Kasumi-1 (cell line): ENCODE data around the gene PLA2G2F.

ENCODE experiments used
- DNase-seq, 2 experiments: peaks; one replicate each; lab custom pipeline; 2025; lab: John Stamatoyannopoulos, UW

The PLA2G2F gene

DNA sequence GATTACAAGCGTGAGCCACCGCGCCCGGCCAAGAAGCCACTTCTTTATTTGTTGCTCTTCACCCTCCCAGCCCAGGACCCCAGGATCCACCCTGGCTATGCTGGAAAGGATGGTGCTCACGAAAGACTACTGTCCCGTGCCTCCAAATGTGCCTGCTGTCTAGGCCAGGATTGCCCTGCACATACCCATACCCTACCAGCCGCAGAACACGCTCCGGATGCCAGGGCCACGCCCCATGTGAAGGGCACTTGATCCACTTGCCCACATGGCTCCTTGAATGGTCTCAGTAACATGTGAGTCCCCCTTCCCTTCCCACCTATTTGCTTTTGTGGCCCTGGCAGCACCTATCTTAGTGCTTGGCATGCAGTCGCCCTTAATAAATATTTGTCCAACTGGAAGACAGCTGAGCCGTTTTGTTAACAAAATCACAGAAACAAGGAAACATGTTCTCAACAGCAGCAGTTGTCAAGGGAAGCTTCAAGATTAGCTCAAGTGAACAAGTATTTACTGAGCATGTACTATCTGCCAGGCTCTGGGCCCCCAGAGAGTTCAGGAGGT, 33.0 kb downstream of the PLA2G2F start:
- DNase-seq = no peak

- DNase-seq = peak; percentile 76 to 82
Observed at GRCh38 chr1:20174937-20175666, 36.0 kb downstream of the PLA2G2F start.

DNA sequence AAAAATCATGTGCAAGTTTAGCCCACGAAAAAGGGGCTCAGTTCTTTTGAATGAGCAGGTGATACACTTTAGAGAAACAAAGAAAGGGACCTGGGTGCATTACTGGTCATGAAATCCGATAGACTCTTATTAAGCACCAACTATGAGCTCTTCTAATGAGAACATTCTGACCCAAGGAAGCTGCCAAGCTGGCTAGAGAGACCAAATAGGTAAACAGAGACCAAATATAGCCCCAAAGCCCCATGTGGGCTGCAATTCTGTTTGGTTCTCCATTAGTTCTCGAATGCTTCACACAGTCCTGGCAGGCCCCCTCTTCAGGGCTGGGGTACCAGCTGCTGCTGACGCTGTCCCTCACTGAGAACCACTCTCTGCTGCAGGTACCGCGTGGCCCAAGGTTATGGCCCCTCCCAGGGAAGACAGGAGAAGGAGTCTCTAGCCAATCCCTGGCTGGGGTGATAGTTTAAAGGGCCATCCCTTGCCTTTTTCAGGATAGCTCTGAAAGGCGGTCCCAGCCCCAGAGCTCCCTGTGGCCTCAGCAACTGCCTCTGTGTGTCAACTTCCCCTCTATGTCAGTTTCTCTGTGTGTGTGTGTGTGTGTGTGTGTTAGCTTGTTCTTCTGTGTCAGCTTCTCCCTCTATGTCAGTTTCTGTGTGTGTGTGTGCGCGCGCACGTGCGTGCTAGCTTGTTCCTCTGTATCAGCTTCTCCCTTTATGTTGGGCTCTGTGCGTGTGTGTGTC, 39.7 kb downstream of the PLA2G2F start:
- DNase-seq = peak; percentile 75 to 78

GRCh38 chr1:20179371-20180128, 40.4 kb downstream of the PLA2G2F start:
- DNase-seq = no peak

DNA sequence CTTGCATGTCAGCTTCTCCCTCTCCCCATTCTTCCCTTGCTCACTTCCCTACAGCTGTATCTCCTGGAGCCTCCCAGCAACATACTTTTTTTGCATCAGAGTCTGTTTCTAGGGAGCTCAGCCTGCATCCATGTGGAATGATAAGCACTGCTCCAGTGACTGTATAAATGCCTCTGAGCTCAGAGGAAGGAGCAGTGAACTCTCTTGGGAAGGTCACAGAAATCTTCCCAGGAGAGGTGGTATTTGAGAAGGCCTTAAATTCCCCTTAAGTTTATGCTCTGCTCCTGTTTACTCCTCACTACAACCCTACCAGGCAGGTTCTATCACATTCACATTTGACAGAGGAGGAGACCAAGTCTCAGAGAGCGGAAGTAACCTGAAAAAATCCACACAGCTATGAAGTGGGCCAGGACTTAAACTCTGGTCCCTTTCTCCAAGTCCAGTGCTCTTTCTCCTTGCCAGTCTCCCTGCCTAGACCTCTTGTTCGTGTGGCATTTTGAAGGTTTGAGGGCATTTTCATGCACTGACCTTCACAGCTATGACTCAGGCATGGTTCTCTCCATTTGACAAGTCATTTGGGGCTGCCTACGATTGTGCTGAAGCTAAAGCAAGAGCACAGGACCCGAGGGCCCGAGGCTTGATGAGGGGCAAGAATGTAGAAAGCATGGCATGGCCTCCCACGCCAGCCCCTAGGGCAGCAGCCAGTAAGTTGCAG, 41.2 kb downstream of the PLA2G2F start:
- no peak for DNase-seq

DNA sequence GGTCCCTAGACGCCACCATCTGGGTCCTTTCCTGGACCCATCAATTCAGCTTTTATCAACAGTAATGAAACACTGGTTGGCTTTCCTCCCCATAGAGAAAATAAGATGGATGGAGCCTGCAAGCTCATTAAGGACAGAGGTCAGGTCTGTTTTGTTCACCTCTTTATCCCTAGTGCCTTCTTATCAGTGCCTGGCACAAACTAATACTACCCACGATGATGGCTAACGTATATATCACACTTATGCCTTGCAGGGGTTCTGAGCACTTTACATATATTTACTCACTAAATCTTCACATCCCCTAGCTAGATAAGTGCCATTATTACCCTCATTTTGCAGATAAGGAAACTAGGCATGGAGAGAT, 41.7 kb downstream of the PLA2G2F start:
- no peak for DNase-seq

DNA sequence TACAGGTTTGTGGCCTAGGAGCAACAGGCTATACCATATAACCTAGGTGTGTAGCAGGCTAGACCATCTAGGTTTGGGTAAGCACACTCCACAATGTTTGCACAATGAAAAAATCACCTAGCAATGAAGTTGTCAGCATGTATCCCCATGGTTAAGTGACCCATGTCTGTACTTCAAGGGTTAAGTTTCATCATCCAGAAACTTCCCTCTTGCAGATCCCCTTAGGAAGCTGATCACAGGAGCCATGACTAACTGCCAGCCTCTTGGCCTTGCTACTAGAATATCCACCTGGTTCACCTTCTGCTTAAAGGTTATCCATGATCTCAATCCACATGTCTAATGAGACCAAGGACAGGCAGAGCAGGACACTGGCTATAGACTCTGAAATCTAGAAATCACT, 43.3 kb downstream of the PLA2G2F start:
- no peak for DNase-seq

- no peak for DNase-seq
Observed at GRCh38 chr1:20183035-20183434, 43.9 kb downstream of the PLA2G2F start.

- no peak for DNase-seq
Observed at GRCh38 chr1:20183616-20184271, 44.6 kb downstream of the PLA2G2F start.

DNA sequence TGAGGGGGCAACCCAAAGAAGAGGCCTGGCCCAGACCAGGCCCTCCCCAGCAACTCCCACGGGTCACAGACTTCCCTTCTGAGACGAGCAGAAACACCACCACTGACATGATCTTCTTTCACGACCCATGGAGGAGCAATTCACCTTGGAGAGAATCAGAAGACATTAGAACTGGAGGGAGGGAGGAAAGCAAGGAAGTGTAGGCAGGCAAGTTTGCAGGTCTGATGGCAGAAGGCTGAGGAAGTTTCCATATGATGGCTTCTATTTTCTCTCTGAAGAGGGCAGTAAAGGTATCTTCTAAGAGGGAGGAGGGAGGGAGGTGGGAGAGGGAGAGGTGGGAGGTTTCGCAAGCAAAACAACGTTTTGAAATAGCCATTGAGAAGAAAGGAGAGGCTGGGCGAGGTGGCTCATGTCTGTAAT, 45.4 kb downstream of the PLA2G2F start:
- no peak for DNase-seq

DNA sequence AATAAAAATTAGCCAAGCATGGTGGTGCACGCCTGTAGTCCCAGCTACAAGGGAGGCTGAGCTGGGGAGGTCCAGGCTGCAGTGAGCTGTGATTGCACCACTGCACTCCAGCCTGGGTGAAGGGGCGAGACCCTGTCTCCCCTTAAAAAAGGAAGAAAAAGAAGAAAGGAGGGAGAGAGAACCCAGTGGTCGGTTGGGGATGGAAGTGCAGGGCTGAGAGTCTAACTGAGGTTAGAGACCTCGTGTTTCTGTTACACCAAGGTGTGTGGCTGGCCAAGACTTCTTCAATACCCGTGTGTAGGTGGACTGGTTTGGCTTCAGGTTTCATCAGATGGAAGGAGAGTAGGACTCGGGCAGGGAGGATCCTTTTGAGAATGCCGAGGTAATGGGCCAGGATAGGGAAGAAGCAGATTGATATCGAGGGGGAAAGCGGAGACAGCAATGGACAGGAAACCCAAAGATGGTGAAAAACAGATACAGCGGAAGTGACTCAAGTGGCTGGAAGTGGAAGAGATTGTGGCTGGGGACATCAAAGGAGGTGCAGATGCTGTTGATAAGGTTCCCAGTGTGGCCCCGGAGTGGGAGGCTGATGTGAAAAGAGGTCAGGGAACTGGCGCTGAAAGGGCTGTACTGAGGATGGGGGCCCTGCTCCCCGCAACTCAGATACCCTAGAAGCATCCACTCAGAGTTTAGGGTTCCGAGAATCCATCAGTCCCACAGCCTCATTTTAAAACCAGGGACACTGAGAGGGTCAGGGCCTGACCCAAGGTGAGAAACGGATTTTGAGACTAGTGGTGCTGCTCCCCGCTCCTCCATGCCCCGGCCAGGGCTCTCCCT, 46.1 kb downstream of the PLA2G2F start:
- DNase-seq = peak; percentile 71 to 79

DNA sequence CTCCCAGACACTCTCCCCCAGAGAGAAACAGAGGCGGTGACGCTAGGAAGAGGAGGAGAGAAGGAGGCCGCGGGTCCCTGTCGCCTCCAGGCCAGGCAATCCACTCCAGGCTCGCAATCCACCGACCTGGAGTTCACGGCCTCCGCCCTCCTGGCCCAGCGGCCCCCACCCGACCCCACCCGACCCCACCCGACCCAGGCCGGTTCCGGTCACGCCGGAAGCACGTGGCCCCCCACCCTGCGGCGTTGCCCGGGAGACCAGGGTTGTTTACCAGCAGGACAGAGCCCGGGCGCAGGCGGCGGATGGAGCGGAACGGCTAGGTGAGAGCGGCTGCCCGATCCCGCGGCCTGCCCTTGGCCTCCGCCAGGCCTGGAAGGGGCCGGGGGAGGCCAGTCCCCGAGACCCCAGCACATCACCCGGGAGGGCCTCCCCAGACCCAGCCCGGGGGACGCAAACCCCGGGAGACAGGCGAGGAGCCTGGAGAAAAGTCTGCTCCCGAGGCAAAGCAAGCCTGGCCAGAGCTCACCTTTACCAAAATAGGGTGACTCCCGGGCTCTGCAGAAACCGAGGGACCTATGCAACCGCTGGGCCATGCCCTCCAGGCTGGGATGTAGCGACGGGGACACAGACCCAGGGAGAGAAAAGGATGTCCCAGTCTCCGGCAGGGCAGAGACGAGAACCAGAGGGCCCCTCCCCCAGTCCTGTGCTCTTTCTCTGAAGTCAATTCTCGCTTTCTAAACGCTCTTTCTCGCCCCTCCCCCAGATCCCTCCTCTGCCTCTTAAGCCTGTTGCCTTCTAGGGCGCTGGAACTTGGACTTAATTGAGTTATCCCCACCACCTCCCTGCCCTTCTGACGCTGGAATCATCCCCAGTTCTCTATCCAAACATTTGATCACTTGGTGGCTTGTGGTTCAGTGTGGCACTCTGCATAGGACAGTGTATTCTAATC, 47.0 kb downstream of the PLA2G2F start, which contains the start of the genes PLA2G2C and UBXN10:
Gene PLA2G2C, minus strand, starts transcription at position 685 of the 949 bp plus-strand sequence. CDS start 9,155 bp downstream, outside the sequence.
Gene UBXN10, plus strand, starts transcription at position 263 of the 949 bp plus-strand sequence. CDS start 4,466 bp downstream, outside the sequence.
- DNase-seq = no peak

DNA sequence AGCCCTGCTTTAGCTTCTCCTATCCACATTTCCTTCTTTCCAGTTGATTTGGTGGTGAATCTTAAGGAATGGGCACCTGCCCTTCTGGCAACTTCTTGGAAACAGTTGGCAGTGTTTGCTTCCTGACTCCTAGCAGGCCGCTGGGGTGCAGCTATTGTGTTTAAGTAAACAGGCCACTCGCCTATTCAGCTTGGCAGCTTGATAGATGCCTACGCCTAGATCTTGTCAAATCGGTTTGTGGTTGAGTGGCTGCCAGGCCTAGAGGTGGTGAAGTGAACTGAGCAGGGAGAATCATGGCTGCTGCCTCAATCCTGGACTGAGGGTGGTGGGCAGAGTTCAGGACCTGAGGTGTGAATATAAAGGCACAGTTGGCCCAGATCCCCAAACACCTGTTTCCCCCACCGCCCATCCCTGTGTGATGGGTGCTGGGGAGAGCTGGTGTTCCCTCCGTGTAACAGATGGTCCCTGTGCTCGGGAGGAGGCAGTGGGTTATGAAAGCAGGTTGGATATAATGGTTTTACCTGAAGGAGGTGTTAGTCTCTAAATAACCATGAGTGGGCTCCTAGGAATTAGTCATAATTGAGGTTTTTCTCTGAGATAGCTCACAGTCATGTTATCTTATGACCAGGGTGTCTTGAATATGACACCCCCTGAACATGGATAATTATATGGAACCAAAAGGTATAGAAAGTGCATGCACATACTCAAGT, 48.1 kb downstream of the PLA2G2F start:
- no peak for DNase-seq

- DNase-seq = peak; percentile 28 to 31
Observed at GRCh38 chr1:20187813-20188454, 48.8 kb downstream of the PLA2G2F start.

GRCh38 chr1:20188455-20188817, 49.3 kb downstream of the PLA2G2F start:
- DNase-seq = peak; percentile 40 to 48

DNA sequence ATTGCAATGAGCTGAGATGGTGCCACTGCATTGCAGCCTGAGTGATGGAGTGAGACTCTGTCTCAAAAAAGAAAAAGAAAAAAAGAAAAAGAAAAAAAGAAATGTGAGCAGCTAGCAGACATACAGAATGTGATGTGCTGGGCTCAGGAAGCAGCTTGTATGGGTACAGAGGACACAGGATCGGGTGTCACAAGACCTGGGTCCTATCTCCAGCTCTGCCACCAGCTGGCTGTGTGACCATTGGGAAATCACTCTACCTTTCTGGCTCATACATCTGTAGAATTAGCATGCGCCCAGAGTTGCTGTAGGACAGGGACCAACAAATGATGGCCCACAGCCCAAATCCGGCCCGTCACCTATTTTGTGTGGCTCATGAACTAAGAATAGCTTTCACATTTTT, 50.5 kb downstream of the PLA2G2F start:
- DNase-seq = no peak

- no peak for DNase-seq
Observed at GRCh38 chr1:20190256-20191160, 51.4 kb downstream of the PLA2G2F start.
